Activated CD8-positive, alpha-beta memory T cell treated with anti-CD3 and anti-CD28 coated beads for 48 hours (primary cell): Measurements from ENCODE around the gene DGKK.

Experiments used
- DNase-seq, 3 experiments: peaks; one replicate each; pipeline ENCODE4 v3.0.0-alpha.2; 2020; ENCODE audit warnings: low read depth in 2 of 3, low spot score in 2 of 3

Gene DGKK

GRCh38 chrX:50470103-50471031 lies at the start of gene DGKK:
Gene DGKK, minus strand, starts transcription at chrX:50470825. Its CDS starts 147 bp downstream, at chrX:50470678.
- no peak for DNase-seq

- no peak for DNase-seq
Observed at GRCh38 chrX:50514811-50515210, 44.2 kb upstream of the DGKK start.

- no peak for DNase-seq
Observed at GRCh38 chrX:50497114-50497513, 26.5 kb upstream of the DGKK start.

- DNase-seq = no peak
Observed at GRCh38 chrX:50495616-50496015, 25.0 kb upstream of the DGKK start.

- DNase-seq = no peak
Observed at GRCh38 chrX:50492720-50493119, 22.1 kb upstream of the DGKK start.

- no peak for DNase-seq
Observed at GRCh38 chrX:50484662-50485061, 14.0 kb upstream of the DGKK start.

GRCh38 chrX:50483283-50483682 lies 12.7 kb upstream of the DGKK start:
- no peak for DNase-seq

- DNase-seq = no peak
Observed at GRCh38 chrX:50475208-50475607, 4.6 kb upstream of the DGKK start.

GRCh38 chrX:50471390-50471789 lies 765 bp upstream of the DGKK start:
- DNase-seq = no peak

GRCh38 chrX:50469206-50469605 lies 1.4 kb downstream of the DGKK start:
- no peak for DNase-seq

GRCh38 chrX:50459615-50460014 lies 11.0 kb downstream of the DGKK start:
- DNase-seq = no peak

GRCh38 chrX:50458483-50458882 lies 12.1 kb downstream of the DGKK start:
- no peak for DNase-seq

- no peak for DNase-seq
Observed at GRCh38 chrX:50456712-50457484, 13.7 kb downstream of the DGKK start.

- DNase-seq = no peak
Observed at GRCh38 chrX:50452782-50453181, 17.8 kb downstream of the DGKK start.

- no peak for DNase-seq
Observed at GRCh38 chrX:50450324-50450723, 20.3 kb downstream of the DGKK start.

- no peak for DNase-seq
Observed at GRCh38 chrX:50448565-50448964, 22.1 kb downstream of the DGKK start.

- DNase-seq = no peak
Observed at GRCh38 chrX:50447535-50447934, 23.1 kb downstream of the DGKK start.

GRCh38 chrX:50442426-50443116 lies 28.1 kb downstream of the DGKK start:
- DNase-seq = no peak

- DNase-seq = no peak
Observed at GRCh38 chrX:50436797-50437196, 33.8 kb downstream of the DGKK start.

- DNase-seq = no peak
Observed at GRCh38 chrX:50432829-50433289, 37.8 kb downstream of the DGKK start.

- DNase-seq = no peak
Observed at GRCh38 chrX:50431623-50432022, 39.0 kb downstream of the DGKK start.
